ENCODE data around the gene PDSS2. TPM values are rescaled to one million over a fixed set of nuclear protein-coding genes. Genes with fewer than 3 reads are reported as not detected.

The PDSS2 gene
- total RNA-seq, 1 experiment from 2014 or later: 16.1 TPM

DNA sequence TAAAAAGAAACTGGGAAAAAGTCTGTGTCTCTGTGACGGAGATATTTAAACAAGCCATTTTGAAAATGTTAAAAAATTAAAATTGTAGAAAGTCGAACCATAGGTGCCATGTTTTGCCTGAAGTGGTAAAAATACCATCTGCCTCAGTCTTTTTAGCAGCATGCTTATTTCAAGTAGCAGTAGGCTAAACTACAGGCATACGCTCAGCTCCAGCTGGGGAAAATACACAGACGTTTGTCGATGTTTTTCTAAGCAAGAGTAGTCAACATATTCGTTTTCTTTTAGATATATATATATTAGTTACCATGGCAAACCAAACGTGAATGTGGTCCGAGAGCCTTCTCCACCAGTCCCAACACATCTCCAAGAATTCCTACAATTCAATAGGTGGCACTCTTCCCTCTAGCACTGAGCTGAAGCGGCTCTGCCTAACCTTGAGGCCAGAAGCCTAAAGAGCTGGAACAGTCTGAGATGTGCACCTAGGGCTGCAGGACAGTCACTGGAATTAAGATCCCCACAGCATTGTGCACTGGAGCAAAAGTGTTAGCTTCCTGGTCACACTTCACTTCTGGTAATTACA is 273.9 kb downstream of the PDSS2 start:
- Histone ChIP-seq H3K9me3 (ENCODE audit: low read depth, low read length, poor library complexity, severe bottlenecking) (no peaks in the 10 kb centered on the region), H3K4me3 (ENCODE audit: low read depth, low read length, poor library complexity, severe bottlenecking) (no peak overlapping the region), H3K4me1 (ENCODE audit: insufficient read depth, low read length, poor library complexity, severe bottlenecking) (no peaks in the 10 kb centered on the region), H3K27me3 (replicated peaks; ENCODE audit: insufficient read depth, low read depth, low read length, poor library complexity) (no peaks in the 10 kb centered on the region), H3K36me3 (ENCODE audit: insufficient read depth, low read length, poor library complexity, severe bottlenecking) (no peaks in the 10 kb centered on the region), H3K27ac (ENCODE audit: low read depth, low read length, poor library complexity, severe bottlenecking) (no peak overlapping the region)
- ChIA-PET CTCF (no interaction called here), POLR2A (ENCODE audit: low non-redundant PET) (no interaction called here)
- peak; percentile 10 for DNase-seq (ENCODE audit: low spot score)
- peak; percentile 31; the same call in 1 of the 2 replicates for TF ChIP-seq CTCF (conservative IDR thresholded peaks at IDR 0.05; ENCODE audit: low read depth, low read length)
- TF ChIP-seq EZH2 (IDR thresholded peaks at IDR 0.05; ENCODE audit: borderline replicate concordance, low read depth, low read length, poor library complexity, severe bottlenecking): no peak
- no TSS peak for BruUV-seq (replicated peaks)
- intact Hi-C loops (cut with micrococcal nuclease; ENCODE audit: unreplicated experiment): no loop called here

- no TSS peak for BruUV-seq (replicated peaks)
- POLR2A ChIA-PET (ENCODE audit: low non-redundant PET): no interaction called here
- TF ChIP-seq CTCF (conservative IDR thresholded peaks at IDR 0.05; ENCODE audit: low read depth, low read length) (no peak), EZH2 (IDR thresholded peaks at IDR 0.05; ENCODE audit: borderline replicate concordance, low read depth, low read length, poor library complexity, severe bottlenecking) (no peak)
Observed at GRCh38 chr6:107184435-107184834, 274.9 kb downstream of the PDSS2 start.

DNA sequence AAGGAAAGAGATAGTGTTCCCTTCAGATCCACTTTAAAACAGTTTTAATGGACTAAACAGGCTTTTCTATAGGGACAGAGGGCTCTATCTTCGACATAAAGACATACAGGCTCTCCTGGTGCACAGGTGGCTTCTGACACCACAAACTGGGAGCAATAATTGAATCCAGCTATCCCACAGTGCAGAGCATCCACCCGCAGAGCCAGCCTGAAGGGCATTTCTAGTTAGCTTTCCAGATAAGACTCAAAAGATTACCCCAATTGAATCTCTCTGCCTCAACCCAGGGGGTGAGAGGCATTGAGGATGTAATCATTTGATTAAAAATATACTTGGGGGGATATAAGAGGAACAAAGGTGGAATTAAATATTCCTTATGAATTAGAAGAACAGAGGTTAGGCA is 279.3 kb downstream of the PDSS2 start:
- DNase-seq (ENCODE audit: low spot score): no peak
- POLR2A ChIA-PET (ENCODE audit: low non-redundant PET): no interaction called here
- no peak overlapping the region for H3K4me3 ChIP-seq (ENCODE audit: low read depth, low read length, poor library complexity, severe bottlenecking)
- CTCF ChIA-PET: no interaction called here
- no peaks in the 10 kb centered on the region for H3K36me3 ChIP-seq (ENCODE audit: insufficient read depth, low read length, poor library complexity, severe bottlenecking)
- H3K27ac ChIP-seq (ENCODE audit: low read depth, low read length, poor library complexity, severe bottlenecking): no peak overlapping the region
- no peaks in the 10 kb centered on the region for H3K9me3 ChIP-seq (ENCODE audit: low read depth, low read length, poor library complexity, severe bottlenecking)
- intact Hi-C loops (cut with micrococcal nuclease; ENCODE audit: unreplicated experiment): no loop called here
- TF ChIP-seq EZH2 (IDR thresholded peaks at IDR 0.05; ENCODE audit: borderline replicate concordance, low read depth, low read length, poor library complexity, severe bottlenecking): no peak
- no peak for TF ChIP-seq CTCF (conservative IDR thresholded peaks at IDR 0.05; ENCODE audit: low read depth, low read length)
- H3K27me3 ChIP-seq (replicated peaks; ENCODE audit: insufficient read depth, low read depth, low read length, poor library complexity): no peaks in the 10 kb centered on the region
- no peaks in the 10 kb centered on the region for H3K4me1 ChIP-seq (ENCODE audit: insufficient read depth, low read length, poor library complexity, severe bottlenecking)
- BruUV-seq (replicated peaks): no TSS peak

More at GRCh38 chr6:107184435-107184834, 274.9 kb downstream of the PDSS2 start:
- no peaks in the 10 kb centered on the region for H3K36me3 ChIP-seq (ENCODE audit: insufficient read depth, low read length, poor library complexity, severe bottlenecking)
- CTCF ChIA-PET: no interaction called here
- no peaks in the 10 kb centered on the region for H3K9me3 ChIP-seq (ENCODE audit: low read depth, low read length, poor library complexity, severe bottlenecking)
- no peak overlapping the region for H3K4me3 ChIP-seq (ENCODE audit: low read depth, low read length, poor library complexity, severe bottlenecking)
- intact Hi-C loops (cut with micrococcal nuclease; ENCODE audit: unreplicated experiment): no loop called here
- no peaks in the 10 kb centered on the region for H3K27me3 ChIP-seq (replicated peaks; ENCODE audit: insufficient read depth, low read depth, low read length, poor library complexity)
- H3K4me1 ChIP-seq (ENCODE audit: insufficient read depth, low read length, poor library complexity, severe bottlenecking): no peaks in the 10 kb centered on the region
- no peak for DNase-seq (ENCODE audit: low spot score)
- no peak overlapping the region for H3K27ac ChIP-seq (ENCODE audit: low read depth, low read length, poor library complexity, severe bottlenecking)
